Measurements from ENCODE around the gene SLC15A4.
"Not testable (repeated sequence)": the region's sequence is repeated elsewhere in the genome, so short reads cannot be mapped to it uniquely, and the experiment has no call there.

Gene SLC15A4

DNA sequence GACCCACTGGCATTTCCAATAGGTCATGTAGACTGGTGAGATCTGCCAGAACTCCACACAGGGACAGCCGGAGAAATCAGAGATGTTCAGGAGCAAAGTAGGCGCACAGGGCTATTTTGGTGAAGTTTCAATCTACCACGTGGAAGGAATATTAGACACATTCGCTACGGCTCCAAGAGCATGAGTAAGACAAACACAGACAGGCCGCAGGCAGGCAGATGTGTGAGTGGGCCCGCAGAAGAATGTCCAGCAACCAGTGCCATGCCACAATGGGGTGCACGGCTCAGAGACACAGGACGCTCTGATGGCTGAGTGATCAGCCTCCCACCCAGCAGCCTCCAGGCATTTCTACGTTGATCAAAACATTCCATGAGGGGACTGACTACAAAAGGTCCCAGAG lies 10.4 kb downstream of the SLC15A4 start:
- DNase-seq = no peak

DNA sequence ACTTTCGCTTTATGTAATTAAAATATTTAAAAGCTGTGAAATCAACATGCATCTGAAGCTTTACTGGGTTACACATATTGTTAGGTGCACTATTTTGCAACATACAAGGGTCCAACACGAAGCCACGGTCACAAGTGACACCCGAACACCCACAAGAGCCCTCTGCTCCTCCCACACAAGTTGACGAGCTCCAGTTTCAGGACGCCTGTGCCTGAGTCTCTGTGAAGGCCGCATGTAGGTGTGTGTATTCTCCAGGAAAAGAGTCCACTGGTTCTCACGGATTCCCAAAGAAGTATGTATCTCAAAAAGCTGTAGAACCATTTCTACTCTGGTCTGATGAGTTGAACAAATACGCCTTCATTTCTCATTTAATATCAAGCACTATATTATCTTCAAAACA lies 12.0 kb downstream of the SLC15A4 start:
- no peak for DNase-seq

DNA sequence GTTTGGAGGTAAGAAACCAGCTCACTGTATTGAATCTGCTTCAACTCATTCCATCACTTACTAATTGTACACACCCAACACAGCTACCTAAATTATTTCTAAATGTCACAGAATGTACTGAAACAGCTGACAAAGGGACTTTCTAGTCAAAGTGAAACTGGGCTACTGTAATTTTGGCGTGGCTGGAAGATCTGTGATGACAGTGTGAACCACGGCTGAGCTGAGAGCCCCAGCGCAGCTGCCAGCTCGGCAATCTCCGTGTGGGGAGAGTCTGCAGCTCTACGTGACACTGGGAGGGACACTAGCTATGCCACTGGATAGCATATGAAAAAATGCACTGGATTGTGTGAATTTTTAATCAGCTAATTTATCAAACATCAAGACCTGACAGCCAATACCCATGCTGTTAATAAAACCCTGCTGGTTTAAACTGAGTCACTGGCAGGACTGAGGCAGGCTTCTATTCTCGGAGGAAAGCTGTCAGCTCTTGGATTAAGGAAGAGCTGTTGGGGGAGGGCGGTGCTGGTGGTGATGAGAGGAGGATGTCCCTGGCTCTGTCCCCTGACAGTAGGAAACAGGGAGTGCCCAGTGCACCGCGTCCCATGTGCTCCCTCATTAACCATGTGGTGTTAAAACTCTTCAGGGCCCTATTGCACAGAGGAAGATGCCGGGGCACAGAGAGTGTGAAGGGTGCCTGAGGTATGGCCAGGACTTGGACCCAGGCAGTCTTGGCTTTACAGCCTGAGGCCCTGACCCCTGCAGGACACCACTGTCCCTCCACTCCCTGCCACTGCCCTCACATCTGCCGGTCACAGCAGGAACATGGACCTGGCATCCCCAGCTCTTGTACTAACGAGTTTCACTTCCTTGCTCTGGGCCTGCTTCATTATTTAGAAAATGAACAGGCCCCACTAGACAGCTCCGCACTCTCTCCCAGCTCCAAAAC lies 13.3 kb downstream of the SLC15A4 start:
- DNase-seq = no peak

DNA sequence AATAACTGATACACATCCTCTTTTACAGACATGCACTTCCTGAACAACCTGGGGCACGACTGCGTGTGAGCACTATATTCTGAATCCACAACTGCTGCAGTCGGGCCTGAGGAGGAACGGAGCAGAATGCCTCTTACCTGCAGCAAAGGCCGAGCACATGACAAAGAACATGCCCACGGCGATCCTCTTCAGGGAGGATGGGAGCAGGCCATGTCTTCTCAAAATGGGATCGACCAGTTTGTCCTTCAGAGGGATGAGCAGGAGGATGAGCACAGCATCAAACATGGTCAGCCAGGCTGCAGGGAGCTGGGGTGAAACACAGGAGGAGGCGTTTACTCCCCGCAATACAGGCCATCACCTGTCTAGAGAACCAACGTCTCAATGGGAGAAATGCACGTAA lies 15.1 kb downstream of the SLC15A4 start:
- DNase-seq = no peak

DNA sequence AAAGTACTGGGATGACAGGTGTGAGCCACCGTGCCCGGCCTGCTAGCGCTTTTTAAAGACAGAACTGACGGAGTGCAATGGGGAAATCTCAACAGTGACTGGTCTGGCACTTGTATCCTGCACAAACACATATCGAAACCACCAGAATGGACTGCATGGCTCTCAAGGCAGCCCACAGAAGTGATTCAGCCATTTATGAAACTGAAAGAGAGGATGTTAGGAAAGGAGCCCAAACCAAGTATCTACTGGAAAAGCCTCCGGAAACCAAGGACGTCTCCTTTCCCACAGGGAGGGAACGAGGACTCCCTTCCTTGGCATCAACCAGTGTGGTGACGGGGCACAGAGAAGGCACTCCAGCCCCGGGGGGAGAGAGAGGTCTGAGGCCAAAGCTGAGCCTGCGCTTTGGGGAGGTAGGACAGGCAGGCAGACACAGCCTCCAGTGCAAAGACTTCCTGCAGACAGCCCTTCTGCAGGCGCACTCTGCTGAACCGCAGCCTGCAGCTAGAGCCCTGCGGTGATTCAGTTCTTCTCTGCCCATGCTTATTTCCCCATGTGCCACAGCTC lies 16.5 kb downstream of the SLC15A4 start:
- no peak for DNase-seq

DNA sequence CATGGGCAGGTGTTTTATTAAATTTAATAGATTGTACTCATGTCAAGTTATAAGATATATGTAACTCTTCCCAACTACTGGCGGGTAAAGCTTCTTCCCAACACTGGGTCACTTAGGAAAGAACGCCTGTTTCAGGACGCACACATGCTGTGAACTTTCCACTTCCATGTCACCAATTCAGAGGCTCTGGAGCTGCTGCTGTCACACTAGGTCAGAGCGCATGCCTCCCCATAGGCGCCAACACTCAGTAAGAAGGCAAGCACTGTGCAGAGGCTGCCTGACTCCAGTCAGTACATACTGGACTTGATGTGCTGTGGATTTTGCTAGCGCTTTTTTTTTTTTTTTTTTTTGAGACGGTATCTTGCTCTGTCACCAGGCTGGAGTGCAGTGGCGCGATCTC lies 17.2 kb downstream of the SLC15A4 start:
- DNase-seq = no peak

DNA sequence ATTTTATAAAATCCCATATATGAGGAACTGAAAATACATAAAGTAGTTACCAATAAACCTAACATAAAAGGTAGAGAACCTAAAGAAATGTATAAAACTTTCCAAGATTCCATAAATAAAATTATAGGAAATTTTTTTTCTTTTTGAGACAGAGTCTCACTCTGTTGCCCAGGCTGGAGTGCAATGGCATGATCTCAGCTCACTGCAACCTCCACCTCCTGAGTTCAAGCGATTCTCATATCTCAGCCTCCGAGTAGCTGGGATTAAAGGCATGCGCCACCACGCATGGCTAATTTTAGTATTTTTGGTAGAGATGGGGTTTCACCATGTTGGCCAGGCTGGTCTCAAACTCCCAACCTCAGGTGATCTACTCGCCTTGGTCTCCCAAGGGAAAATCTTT lies 18.4 kb downstream of the SLC15A4 start:
- not testable (repeated sequence) for DNase-seq

DNA sequence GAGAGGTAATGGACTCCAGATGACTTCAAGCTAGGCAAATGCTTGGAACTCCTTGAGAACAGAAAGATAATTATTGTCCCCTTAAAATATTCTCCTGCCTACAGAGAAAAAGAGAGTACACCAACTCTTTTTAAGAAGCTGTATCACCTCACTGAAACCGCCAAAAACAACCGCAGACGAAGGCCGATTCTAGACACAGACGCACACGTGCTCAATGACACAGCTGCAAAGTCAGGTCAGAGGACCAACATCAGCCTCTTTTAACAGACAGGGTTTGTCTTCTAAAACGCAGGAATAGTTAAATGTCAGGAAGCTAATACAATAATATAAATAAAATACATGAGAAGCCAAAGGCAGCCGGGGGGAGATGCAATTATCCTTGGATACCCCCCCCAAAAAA lies 19.0 kb downstream of the SLC15A4 start:
- no peak for DNase-seq

DNA sequence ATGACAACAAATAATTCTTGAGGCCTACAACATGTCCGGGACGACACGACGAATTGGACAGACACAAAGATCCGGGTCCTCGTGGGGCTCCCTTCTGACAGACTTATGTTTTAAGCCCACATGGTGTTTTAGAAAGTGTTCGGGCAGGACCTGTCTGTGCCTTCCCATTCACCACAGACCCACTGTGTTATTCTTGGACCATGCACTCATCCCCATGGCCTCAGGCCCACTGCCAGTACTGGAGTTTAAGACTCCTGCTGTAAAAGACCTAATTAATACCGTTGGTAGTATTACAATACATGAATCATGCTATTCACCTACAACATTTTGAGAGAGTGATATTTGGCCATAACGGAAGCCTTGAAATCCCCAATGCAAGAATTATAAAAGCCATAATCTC lies 20.0 kb downstream of the SLC15A4 start:
- DNase-seq = no peak

DNA sequence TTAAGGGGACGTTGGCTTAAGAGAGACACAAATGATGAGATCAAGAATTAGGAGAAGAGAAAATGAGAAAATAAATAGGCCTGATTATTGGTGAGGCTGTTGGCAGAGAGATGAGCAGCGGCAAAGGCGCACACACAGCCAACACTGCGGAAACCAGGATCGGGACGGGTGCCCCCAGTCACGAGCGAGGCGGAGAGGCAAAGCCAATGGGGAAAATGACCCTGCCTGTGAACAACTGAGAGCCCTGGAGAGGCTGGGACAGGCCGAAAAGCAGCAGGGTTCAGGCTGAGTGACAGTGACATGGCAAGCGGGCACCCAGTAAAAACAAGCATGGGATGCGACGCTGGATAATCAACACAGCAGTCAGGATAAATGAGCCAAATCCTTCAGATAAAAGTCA lies 21.0 kb downstream of the SLC15A4 start:
- DNase-seq = no peak

DNA sequence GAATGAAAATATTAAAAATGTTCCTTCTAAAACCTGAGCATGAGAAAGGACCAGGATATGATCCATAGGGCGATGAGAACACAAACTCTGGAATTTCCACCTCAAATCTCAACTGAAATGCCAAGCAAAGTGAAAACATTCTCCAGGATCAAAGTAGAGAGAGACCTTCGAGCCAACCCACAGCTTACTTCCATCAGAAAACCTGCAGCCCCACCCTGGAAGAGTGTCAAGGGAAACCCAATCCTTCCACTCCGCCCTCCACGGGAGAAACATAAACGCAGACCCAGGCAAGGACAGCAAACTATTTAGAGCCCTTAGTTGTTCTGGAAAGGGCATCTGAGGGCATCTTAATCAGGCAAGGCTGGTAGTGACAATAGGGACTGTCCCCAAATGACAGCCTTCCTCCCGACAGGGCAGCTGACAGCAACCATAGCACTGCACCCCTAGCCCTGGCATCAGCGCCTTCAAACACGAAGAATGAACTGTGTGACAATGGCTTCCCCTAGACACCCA lies 21.8 kb downstream of the SLC15A4 start:
- peak; percentile 30 to 63 for DNase-seq

DNA sequence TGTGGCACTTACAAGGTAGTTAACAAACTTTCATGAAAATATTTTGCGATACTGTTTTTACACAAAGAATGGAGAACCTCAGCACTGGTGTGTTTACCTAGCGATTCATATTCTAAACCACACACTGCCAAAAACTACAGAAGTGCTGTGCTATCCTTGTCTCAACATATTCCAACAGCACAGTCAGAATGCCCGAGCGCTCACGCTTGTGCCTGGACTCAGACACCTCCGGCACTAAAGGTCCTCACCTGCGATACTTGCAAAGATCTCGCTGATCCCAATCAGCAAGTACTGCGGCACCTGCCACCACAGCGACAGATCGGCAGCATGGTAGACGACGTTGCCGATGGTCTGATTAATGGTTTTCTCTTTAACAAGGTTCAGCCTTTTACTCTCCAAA lies 23.2 kb downstream of the SLC15A4 start:
- no peak for DNase-seq

DNA sequence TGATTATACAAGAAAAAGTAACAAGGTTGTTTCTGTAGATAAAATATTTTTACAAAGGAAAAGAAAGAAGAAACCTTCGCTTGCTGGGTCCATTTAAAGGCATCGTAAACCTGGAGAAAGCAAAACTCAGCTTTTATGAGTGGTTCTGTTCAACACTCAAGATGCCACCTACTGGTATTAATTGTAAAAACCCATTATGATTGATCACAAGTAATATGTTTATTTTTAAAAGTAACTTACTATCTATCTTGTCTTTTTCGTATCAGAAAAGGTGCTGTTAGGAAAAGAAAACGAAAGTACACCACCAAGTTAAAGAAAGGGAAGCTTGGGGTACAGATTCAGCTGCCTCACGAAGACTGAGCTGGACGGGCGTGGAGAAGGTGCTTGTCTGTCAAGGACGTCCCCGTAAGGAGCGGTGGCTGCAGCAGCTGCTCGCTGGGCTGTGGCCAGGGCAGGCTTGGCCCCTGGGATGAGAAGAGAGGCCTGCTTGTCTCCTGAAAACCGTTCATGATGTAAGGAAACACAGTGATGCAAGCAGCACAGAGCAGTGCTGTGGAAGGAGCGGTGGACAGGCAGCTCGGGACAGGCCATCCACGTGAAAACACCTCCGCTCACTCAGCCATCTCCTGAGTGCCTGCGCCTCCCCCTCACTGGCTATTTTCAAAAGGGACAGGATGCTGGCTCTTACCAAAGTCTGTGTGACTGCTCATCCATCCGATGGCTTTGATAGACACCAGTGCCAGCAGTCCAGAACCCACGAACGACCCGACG lies 25.0 kb downstream of the SLC15A4 start:
- no peak for DNase-seq

DNA sequence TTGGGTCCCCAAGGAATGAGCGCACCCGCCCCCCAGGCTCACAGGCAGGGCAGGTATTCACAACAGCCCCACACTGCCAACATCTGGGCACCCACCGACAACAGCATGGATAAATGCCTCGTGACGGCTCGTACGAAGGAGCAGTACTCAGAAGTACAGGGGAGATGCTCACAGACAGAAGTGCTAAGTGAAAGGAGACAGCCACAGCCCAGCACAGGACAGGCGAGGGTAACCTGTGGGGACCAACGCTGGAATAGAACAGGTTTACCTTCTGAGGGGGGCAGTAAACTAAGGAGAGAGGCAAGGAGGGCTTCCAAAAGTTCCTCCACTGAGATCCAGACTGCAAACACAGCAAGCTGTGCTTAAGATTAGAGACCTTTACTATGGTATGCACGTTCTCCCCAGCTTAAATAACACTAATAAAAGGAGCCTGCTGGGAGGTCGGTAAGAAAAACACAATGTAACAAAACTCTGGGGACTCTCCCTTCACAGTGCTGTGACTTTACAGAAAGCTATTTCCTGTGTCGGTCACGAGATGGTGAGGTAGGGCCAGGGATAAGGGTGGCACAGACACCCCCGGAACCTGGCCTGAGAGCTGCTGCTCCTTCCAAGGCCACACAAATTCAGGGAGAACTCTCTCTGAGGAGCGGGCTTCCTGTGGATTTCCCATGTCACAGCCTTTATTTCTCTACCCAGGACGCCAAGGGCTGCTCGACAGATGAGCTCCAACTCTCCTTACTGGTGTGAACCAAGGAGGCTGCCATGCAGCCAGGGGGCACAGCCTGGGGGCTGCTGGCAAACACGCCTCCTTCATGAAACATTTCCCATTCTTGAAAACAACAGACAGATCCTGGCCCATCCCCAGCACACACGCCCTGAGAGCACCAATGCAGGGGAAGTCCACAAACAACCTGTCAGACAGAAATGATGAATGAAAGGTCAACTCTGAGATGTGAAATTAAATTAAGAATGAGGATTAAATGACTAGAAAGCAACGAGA lies 26.3 kb downstream of the SLC15A4 start:
- no peak for DNase-seq

DNA sequence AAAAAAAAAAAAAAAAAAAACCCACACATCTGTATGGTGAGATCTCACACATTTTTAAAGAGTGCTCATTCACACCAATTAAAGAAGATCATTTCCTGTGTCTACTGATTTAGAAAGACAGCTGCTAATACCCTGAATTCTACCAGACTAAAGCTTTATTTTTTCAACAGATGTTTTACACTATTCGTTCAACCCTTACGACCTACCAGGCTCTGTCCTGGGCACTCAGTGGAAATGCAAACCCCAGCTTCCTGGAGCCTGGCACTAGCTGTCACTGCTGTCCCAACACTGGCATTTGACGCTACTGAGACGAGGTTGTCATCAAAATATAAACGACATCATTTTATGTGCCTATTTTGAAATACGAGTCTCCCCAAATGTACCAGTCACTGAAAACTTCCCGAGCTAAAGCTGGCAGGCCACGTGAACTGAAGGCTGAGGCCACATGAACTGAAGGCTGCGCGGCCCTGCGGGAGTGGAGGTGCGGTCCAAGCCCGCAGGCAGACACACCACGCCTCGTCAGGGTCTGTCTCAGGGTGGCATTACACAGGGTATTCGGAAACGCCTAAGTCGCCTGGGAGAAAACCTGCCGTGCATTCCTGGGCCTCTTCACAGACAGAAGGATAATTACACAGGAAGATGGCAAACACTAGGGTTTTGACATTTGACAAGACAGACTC lies 27.2 kb downstream of the SLC15A4 start:
- DNase-seq = no peak

DNA sequence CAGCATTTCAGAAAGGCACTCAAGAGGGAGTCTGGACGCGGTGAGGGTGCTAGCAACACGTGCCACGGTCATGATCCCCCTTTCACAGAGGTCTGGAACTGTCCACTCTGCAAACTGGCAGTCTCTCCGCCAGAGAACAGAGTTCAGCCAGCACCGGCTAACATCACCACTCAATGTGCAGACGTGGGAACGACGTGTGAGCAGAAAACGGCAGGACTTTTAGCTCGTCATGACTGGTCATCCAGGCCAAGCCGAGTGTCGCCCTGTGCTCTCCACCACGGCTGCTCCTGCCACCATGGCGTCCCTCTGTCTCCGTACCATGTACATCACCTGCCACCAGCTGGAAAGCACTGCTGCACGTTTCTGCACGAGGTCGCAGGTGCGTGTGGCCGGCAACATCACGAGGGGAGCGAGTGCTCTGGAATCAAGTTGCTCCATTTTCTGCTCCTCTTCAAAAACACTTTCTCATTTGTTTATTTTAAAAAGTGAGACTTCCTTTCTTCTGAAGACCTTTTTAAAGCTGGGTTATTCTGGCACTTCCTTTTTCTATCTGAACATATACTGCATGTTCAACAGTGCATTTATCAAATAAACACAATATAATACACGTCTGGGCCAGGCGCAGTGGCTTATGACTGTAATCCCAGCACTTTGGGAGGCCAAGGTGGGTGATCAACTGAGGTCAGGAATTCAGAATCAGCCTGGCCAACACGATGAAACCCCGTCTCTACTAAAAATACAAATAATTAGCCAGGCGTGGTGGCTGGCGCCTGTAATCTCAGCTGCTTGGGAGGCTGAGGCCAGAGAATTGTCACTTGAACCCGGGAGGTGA lies 28.0 kb downstream of the SLC15A4 start:
- DNase-seq = no peak

DNA sequence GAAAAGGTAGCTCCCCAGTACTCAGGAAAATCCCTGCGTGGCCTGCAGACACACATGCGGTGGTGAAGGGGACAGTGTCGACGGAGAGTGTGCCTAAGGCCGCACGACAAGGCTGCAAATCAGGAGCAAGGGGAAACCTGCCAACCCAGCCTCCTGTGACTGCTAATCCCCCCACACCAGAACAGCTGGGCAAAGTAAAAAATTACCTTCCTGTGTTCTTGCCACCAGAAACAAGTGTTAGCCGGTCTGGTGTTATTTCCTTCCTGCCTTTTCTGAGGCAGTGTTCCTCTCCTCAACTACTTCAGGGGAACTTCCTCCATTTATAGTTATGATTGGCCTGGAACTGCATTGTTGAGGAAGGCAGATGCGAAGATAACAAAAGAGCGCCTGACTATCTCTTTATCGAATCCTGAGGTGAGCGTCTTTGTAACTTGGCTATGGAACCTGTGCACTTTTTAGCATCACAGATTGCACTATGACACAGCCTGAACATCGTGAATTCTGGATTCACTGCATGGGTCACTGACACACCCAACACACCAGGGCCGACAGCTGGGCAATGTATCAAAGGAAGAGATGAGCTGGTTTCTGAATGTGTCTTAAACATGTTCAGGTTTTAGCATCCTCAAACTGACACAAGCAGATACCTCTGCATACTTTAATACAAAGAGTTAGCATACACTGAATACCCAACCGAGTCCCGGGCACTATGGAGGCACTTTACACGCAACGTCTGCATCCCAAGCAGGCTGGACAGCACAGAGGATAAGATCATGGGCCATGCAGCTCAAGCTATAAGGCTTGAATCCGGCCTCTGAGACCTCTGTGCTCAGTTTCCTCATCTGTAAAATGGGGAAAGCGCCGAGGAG lies 28.9 kb downstream of the SLC15A4 start:
- no peak for DNase-seq

DNA sequence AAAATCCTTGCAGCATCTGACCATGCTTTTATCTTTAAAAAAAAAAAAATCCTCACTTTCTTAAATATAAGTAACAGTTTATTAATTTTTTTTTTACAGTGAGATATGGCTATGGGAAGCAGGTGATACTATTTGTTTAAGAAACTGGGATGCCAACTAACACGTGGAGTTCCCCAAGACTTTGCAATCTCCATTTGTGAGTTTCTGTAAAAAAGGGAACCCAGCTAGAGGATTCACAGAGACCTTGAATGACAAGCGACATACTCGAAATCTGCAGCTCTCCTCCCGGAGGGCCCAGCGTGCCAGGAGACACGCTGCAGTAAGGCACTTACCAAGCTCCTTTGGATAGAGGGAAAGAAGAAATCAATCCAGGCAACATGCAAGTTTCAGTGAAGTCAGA lies 30.1 kb downstream of the SLC15A4 start:
- DNase-seq = no peak

DNA sequence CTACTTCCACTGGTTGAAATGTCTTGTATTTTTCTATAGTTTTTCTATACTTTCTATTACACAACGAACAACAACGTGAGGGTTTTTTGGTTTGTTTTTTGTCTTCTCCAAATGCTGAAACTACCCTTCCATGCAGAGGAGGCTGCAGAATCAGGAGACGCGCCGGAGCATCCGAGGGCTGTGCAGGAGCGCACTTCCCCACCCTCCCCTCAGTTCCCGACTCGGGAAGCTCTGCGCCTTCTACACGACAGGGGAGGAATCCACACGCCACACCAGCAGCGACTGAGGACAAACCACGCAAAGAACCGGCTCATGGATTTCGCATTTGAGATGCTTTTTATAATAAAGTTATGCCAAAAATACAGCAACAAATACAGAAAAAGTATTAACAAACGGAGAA lies 30.9 kb downstream of the SLC15A4 start:
- DNase-seq = no peak

DNA sequence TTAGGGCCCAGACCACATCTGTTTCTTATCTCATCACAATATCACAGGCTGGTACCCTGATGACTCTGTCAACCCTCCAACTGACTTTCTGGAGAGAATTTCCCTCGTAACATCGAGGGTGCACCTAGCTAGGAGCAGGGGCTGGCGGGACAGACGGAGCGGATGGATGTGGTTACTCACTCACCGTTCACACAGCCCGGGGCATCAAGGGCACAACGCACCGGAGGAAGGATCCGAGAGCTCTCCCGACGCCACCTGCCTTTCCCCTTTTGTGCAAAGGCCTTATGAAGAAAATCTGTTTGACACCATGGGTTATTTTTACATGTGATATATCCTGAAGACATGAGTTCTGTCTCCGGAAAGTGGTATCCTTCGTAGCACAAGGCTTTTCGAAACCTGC lies 31.4 kb downstream of the SLC15A4 start:
- DNase-seq = no peak
